GM19438 (cell line): ENCODE results near the gene ASXL1.
"Not testable (repeated sequence)": the region's sequence is repeated elsewhere in the genome, so short reads cannot be mapped to it uniquely, and the experiment has no call there.

Experiments
- ATAC-seq: cut with Tn5 transposase; IDR thresholded peaks from one replicate; pipeline ENCODE4 v1.9.1; 2021; ENCODE audit warnings: low read depth; ENCODE audit not compliant: unreplicated experiment

ASXL1 gene

GRCh38 chr20:32358883-32359632, 927 bp downstream of the ASXL1 start:
- ATAC-seq: no peak

- no peak for ATAC-seq
Observed at GRCh38 chr20:32359633-32360332, 1.7 kb downstream of the ASXL1 start.

DNA sequence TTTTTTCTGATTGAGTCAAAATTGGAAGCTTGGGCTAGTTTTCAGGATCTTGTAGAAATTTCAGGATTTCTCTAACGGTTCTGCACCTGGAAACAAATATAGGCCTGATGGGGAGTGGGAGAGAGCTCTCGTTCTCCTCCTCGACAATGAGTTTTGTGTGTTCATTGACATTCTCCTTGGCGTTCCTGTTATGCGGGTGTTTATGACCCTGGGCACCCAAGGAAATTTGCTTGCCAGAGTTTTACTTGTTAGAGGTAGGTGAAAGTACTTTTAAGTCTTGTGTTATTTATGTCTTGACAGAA, 2.2 kb downstream of the ASXL1 start:
- ATAC-seq: no peak

- no peak for ATAC-seq
Observed at GRCh38 chr20:32362901-32363364, 4.8 kb downstream of the ASXL1 start.

GRCh38 chr20:32363492-32363891, 5.4 kb downstream of the ASXL1 start:
- ATAC-seq: no peak

GRCh38 chr20:32364554-32365208, 6.5 kb downstream of the ASXL1 start:
- ATAC-seq: no peak

DNA sequence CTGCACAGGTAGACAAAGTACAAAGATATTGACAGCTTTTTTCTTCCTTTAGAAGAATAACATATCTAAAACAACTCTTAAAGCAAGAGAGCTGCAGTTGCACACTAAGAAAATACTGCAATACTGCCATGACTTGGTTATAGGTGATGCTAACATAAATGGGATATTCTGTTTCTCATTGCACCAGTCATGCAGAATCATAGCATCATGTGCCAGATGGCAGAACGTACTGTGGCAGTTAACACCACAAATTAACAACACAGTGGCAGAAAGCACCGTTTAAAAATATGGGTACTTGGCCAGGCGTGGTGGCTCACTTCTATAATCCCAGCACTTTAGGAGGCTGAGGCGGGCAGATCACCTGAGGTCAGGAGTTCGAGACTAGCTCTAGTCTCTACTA, 7.4 kb downstream of the ASXL1 start:
- no peak for ATAC-seq

DNA sequence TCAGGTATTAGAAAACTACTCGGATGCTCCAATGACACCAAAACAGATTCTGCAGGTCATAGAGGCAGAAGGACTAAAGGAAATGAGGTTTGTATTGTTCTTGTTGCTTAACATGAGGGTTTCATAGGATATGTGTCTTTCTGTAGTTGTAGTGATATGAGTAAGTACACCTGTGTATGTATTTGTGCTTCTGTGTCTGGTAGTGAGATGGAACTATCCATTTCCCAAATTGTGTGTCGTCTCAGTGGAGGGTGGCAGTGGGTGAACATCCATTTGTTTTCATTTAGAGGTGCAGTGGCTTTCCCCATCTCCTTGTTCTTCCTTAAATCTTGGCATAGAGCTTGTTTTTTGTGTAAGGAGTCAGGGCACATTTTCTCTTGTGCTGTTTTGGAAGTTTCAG, 8.2 kb downstream of the ASXL1 start:
- no peak for ATAC-seq

DNA sequence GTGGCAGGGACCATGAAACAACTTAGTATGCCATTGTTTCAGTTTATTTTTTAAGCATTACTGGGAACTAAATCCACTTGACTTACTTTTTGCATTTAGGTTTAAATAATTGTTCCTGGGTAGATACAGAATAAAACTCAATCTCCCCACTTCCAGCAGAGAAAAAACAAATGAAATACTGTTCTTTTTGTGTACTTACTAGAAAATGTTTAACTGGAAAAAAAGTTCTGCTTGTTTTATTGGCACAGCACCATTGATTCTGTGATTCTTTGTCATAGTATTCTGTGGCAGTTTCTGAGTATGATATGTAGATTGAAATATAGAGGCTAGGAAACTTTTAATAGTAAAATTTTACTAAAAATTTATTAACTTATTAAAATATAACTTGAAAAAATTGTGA, 10.2 kb downstream of the ASXL1 start:
- no peak for ATAC-seq

GRCh38 chr20:32368925-32369324, 10.8 kb downstream of the ASXL1 start:
- ATAC-seq: no peak

GRCh38 chr20:32370897-32371296, 12.8 kb downstream of the ASXL1 start:
- no peak for ATAC-seq

GRCh38 chr20:32378461-32378860, 20.3 kb downstream of the ASXL1 start:
- ATAC-seq: no peak

GRCh38 chr20:32380037-32380436, 21.9 kb downstream of the ASXL1 start:
- ATAC-seq: not testable (repeated sequence)

- ATAC-seq: no peak
Observed at GRCh38 chr20:32380745-32381144, 22.6 kb downstream of the ASXL1 start.

- ATAC-seq: no peak
Observed at GRCh38 chr20:32382102-32382950, 24.2 kb downstream of the ASXL1 start.

DNA sequence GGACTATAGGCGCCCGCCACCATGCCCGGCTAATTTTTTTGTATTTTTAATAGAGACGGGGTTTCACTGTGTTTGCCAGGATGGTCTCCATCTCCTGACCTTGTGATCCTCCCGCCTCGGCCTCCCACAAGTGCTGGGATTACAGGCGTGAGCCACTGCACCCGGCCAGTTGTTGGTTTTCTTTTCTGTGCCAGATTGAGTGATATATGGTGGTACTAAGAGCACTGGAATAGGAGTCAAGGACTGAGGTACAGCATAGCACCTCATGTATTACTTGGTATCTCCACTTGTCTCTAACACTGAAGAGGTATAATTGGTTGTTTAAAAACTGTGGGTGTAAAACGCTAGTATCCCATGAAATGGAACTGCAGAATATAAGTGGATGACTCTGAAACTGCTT, 25.3 kb downstream of the ASXL1 start:
- ATAC-seq: not testable (repeated sequence)

- ATAC-seq: no peak
Observed at GRCh38 chr20:32385541-32385940, 27.4 kb downstream of the ASXL1 start.

DNA sequence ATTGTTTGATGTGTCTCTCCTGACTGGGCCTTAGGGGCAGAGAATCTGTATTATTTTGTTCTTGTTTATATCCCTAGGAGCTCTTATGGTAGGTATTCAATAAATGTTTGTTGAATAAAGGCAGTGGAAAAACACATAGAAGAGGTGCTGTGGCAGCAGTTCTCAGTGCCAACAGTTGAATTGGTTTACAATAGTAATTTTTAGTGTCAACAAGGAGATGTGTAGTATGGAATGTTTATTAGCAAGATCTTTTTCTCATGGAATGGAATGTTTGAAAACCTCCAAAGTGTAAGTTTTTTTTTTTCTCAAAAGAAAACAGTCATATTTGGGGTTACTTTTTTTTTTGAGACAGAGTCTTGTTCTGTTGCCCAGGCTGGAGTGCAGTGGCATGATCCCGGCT, 28.0 kb downstream of the ASXL1 start:
- ATAC-seq: no peak

DNA sequence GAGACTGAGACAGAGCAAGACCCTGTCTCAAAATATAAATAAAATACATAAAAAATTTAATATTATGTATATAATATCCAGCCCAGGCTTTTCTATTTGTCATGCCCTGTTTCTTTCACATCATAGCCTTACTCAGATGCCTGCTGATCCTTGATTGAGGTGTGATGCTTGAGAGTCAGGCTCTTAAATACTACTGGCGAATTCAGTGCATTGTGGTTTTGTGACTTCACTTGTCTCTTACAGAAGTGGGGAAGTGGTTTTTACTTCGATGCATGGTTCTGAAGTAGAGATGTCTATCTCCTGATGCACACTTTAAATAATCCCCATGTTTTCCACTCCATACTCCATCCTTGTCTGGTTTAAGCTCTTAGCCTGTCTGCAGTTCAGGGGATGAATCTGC, 29.1 kb downstream of the ASXL1 start:
- no peak for ATAC-seq

DNA sequence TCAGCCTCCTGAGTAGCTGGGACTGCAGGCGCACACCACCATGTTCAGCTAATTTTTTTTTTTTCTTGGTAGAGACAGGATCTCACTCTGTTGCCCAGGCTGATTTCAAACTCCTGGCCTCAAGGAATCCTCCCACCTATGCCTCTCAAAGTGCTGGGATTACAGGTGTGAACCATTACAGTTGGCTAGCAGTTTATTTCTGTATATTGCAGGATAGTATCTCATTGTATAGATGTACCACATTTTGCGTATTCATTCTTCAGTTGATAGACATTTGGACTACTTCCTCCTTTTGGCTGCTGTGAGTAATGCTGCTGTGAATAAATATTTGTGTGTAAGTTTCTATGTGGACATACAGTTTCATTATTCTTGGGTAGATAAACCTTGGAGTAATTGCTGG, 32.9 kb downstream of the ASXL1 start:
- ATAC-seq: no peak

- no peak for ATAC-seq
Observed at GRCh38 chr20:32395066-32395465, 36.9 kb downstream of the ASXL1 start.
